ENCODE measurements around the gene HYAL3. TPM values are rescaled to one million over a fixed set of nuclear protein-coding genes. Genes with fewer than 3 reads are reported as not detected.

Gene HYAL3
- polyA plus RNA-seq, 1 donor from 2014 or later: 9.1 TPM

GRCh38 chr3:50260942-50261441 is 38.2 kb downstream of the HYAL3 start:
- H2AFZ ChIP-seq (ENCODE audit: low read depth, low read length): no peak overlapping the region
- peaks cover 5% of the 10 kb centered on the region for H3K36me3 ChIP-seq (ENCODE audit: insufficient read depth, low read length)
- no peaks in the 10 kb centered on the region for H3K79me2 ChIP-seq (replicated peaks; ENCODE audit: insufficient read depth, low read length)
- H3K27ac ChIP-seq (ENCODE audit: low read length): peak overlapping the region; percentile 90
- H3K27me3 ChIP-seq (ENCODE audit: insufficient read depth, low read depth, low read length): no peaks in the 10 kb centered on the region
- no peaks in the 10 kb centered on the region for H3K9me3 ChIP-seq (ENCODE audit: low read length)
- no peaks in the 10 kb centered on the region for H3K9me2 ChIP-seq (ENCODE audit: insufficient read depth, low read length)
- peak overlapping the region; percentile 95 for H3K9ac ChIP-seq (ENCODE audit: low read length)
- H3F3A ChIP-seq (ENCODE audit: insufficient read depth, low read length, poor library complexity, severe bottlenecking): peaks cover 5% of the 10 kb centered on the region
- peak overlapping the region; percentile 59 for H3K4me2 ChIP-seq (ENCODE audit: low read length)
- no peaks in the 10 kb centered on the region for H4K20me1 ChIP-seq (ENCODE audit: insufficient read depth)
- peak overlapping the region; percentile 69 for H3K4me3 ChIP-seq (ENCODE audit: low read length)
- TF ChIP-seq TAF1 (IDR thresholded peaks at IDR 0.05; ENCODE audit: low read depth): no peak
- TF ChIP-seq SMC3 (conservative IDR thresholded peaks at IDR 0.05; ENCODE audit: poor library complexity): no peak
- TF ChIP-seq EZH2 (IDR thresholded peaks at IDR 0.05; ENCODE audit: borderline replicate concordance, insufficient read depth, low read length, poor library complexity, severe bottlenecking): no peak
- no peak for TF ChIP-seq EP300 (conservative IDR thresholded peaks at IDR 0.05; ENCODE audit: poor library complexity, severe bottlenecking)
- no peak for TF ChIP-seq POLR2AphosphoS5 (IDR thresholded peaks at IDR 0.05)
- no peak for TF ChIP-seq MXI1 (conservative IDR thresholded peaks at IDR 0.05; ENCODE audit: poor library complexity, severe bottlenecking)
- no peak for TF ChIP-seq RAD21 (conservative IDR thresholded peaks at IDR 0.05)
- no peak for TF ChIP-seq CTCF (IDR thresholded peaks at IDR 0.05; ENCODE audit: poor library complexity, severe bottlenecking)
- TF ChIP-seq REST (IDR thresholded peaks at IDR 0.05; ENCODE audit: borderline replicate concordance): no peak

GRCh38 chr3:50260027-50260941 is 38.9 kb downstream of the HYAL3 start:
- peak overlapping the region; percentile 69 for H3K4me3 ChIP-seq (ENCODE audit: low read length)
- H3K9ac ChIP-seq (ENCODE audit: low read length): peak overlapping the region; percentile 95
- H3K4me2 ChIP-seq (ENCODE audit: low read length): peak overlapping the region; percentile 59
- H3K9me2 ChIP-seq (ENCODE audit: insufficient read depth, low read length): no peaks in the 10 kb centered on the region
- H3K27ac ChIP-seq (ENCODE audit: low read length): peak overlapping the region; percentile 90
- no peaks in the 10 kb centered on the region for H3K27me3 ChIP-seq (ENCODE audit: insufficient read depth, low read depth, low read length)
- no peaks in the 10 kb centered on the region for H3K79me2 ChIP-seq (replicated peaks; ENCODE audit: insufficient read depth, low read length)
- H4K20me1 ChIP-seq (ENCODE audit: insufficient read depth): no peaks in the 10 kb centered on the region
- no peaks in the 10 kb centered on the region for H3K9me3 ChIP-seq (ENCODE audit: low read length)
- H2AFZ ChIP-seq (ENCODE audit: low read depth, low read length): peak overlapping the region; percentile 33
- TF ChIP-seq EZH2 (IDR thresholded peaks at IDR 0.05; ENCODE audit: borderline replicate concordance, insufficient read depth, low read length, poor library complexity, severe bottlenecking): no peak
- TF ChIP-seq POLR2AphosphoS5 (IDR thresholded peaks at IDR 0.05): peak; percentile 64
- peak; percentile 71 for TF ChIP-seq RAD21 (conservative IDR thresholded peaks at IDR 0.05)
- peak; percentile 52 for TF ChIP-seq MXI1 (conservative IDR thresholded peaks at IDR 0.05; ENCODE audit: poor library complexity, severe bottlenecking)
- peak; percentile 42 for TF ChIP-seq REST (IDR thresholded peaks at IDR 0.05; ENCODE audit: borderline replicate concordance)
- TF ChIP-seq EP300 (conservative IDR thresholded peaks at IDR 0.05; ENCODE audit: poor library complexity, severe bottlenecking): peak; percentile 55
- TF ChIP-seq SMC3 (conservative IDR thresholded peaks at IDR 0.05; ENCODE audit: poor library complexity): peak; percentile 78
- TF ChIP-seq TAF1 (IDR thresholded peaks at IDR 0.05; ENCODE audit: low read depth): no peak
- TF ChIP-seq CTCF (IDR thresholded peaks at IDR 0.05; ENCODE audit: poor library complexity, severe bottlenecking): peak; percentile 98
- H3K36me3 ChIP-seq (ENCODE audit: insufficient read depth, low read length): peaks cover 5% of the 10 kb centered on the region
- H3F3A ChIP-seq (ENCODE audit: insufficient read depth, low read length, poor library complexity, severe bottlenecking): peaks cover 5% of the 10 kb centered on the region
